Type B pancreatic cell (in vitro differentiated cells): ENCODE data around the gene SCN3A. TPM values are rescaled to one million over a fixed set of nuclear protein-coding genes. Genes with fewer than 3 reads are reported as not detected.
A peak's percentile ranks its signal among the peaks of the same experiment; 100 is the strongest.

Experiments used
- DNase-seq: peaks from one replicate; pipeline ENCODE4 v3.0.0; 2021; ENCODE audit warnings: mixed read lengths; ENCODE audit not compliant: unreplicated experiment; ENCODE audit errors: extremely low spot score
- H3K27ac Mint-ChIP-seq: 2 replicates; pipeline ENCODE4 v1.8.0; 2021; ENCODE audit warnings: mild to moderate bottlenecking, mixed read lengths
- H3K27me3 Mint-ChIP-seq: 2 replicates; pipeline ENCODE4 v1.8.0; 2021; ENCODE audit warnings: mixed read lengths
- H3K36me3 Mint-ChIP-seq: 2 replicates; pipeline ENCODE4 v1.8.0; 2021; ENCODE audit warnings: mixed read lengths
- H3K4me1 Mint-ChIP-seq: one replicate; pipeline ENCODE4 v1.8.0; 2021; ENCODE audit warnings: mixed read lengths; ENCODE audit not compliant: unreplicated experiment
- H3K4me3 Mint-ChIP-seq: 2 replicates; pipeline ENCODE4 v1.8.0; 2021; ENCODE audit warnings: mild to moderate bottlenecking, mixed read lengths
- H3K9me3 Mint-ChIP-seq: 2 replicates; pipeline ENCODE4 v1.8.0; 2021; ENCODE audit warnings: mixed read lengths
- long read RNA-seq: library from polyadenylated mRNA; unstranded; transcript quantifications from one replicate; pipeline ENCODE4 v2.0.0, GENCODE V29; 2020
- total RNA-seq: library from RNA; stranded (reverse); gene quantifications from 2 replicates; pipeline ENCODE4 v1.2.1, GENCODE V29; 2021; ENCODE audit warnings: low replicate concordance
- TF ChIP-seq, protein P1 (sequence below): fragments of 200-600 bp; sonication (generic); conservative IDR thresholded peaks from 2 replicates; pipeline ENCODE4 v1.5.0; 2021; ENCODE audit warnings: antibody characterized with exemption, mild to moderate bottlenecking

SCN3A gene
- total RNA-seq: 2.8 and 8.2 TPM in 2 replicates
- long read RNA-seq, partial matches to known transcripts: 5 of 10 reads
- long read RNA-seq, other reads (novel, unspliced or antisense): 5 of 10 reads

DNA sequence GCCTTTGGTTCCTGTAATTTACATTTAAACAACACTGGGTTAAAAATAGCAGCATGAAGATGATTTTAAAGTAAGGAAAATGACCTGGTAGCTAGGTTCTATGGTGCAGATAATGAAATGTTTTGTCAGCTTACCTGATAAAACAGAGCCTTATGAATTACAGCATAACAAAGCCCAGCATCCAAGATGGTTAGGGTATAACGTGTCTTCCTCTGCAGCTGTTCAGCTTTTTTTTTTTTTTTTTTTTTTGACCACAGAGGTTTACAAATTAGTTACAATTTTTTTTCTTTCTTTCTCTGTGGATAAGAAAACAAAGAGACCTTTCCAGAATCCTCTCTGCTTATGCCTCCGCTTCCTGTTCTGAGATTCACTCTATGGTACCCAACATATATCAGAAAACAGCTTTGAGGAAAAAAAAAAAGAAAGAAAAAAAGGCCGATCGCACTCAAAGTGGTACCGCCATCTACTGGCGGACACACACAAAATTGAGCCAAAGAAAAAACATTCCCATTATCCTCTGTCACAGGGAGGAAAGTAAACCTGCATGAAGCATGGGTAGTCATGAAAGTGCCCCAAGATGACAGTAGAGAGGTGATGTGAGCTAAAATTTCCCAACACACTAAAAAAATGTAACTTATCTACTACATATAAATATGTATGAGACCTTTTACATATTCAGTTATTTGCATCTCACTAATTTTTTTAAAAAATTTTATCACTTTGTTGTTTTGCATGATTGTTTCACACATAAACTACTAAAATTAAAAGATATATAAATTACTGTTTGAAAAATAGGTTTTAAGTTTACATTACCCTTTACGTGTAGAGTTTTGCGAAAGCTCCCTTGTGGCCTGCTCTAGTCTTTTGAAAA is at the start of gene SCN3A:
Gene SCN3A (minus strand): TSS at position 362 of the 871 bp plus-strand sequence. CDS start 27,656 bp downstream, outside the sequence.
- Mint-ChIP-seq H3K9me3 (peaks cover 5% of the 10 kb centered on the region), H3K27ac (no peak within 1 kb of the TSS), H3K4me3 (peak within 1 kb of the TSS; percentile 64), H3K4me1 (peaks cover 5% of the 10 kb centered on the region), H3K36me3 (no peaks in the 10 kb centered on the region), H3K27me3 (no peaks in the 10 kb centered on the region)
- DNase-seq: no peak
- TF ChIP-seq, protein P1, sequence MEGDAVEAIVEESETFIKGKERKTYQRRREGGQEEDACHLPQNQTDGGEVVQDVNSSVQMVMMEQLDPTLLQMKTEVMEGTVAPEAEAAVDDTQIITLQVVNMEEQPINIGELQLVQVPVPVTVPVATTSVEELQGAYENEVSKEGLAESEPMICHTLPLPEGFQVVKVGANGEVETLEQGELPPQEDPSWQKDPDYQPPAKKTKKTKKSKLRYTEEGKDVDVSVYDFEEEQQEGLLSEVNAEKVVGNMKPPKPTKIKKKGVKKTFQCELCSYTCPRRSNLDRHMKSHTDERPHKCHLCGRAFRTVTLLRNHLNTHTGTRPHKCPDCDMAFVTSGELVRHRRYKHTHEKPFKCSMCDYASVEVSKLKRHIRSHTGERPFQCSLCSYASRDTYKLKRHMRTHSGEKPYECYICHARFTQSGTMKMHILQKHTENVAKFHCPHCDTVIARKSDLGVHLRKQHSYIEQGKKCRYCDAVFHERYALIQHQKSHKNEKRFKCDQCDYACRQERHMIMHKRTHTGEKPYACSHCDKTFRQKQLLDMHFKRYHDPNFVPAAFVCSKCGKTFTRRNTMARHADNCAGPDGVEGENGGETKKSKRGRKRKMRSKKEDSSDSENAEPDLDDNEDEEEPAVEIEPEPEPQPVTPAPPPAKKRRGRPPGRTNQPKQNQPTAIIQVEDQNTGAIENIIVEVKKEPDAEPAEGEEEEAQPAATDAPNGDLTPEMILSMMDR: peak; percentile 92

GRCh38 chr2:165253178-165253577 is 49.3 kb upstream of the SCN3A start:
- Mint-ChIP-seq H3K4me1 (no peaks in the 10 kb centered on the region), H3K4me3 (no peak overlapping the region), H3K27ac (no peak overlapping the region), H3K36me3 (no peaks in the 10 kb centered on the region), H3K27me3 (no peaks in the 10 kb centered on the region), H3K9me3 (no peaks in the 10 kb centered on the region)
- TF ChIP-seq, protein P1: no peak
- DNase-seq: no peak

DNA sequence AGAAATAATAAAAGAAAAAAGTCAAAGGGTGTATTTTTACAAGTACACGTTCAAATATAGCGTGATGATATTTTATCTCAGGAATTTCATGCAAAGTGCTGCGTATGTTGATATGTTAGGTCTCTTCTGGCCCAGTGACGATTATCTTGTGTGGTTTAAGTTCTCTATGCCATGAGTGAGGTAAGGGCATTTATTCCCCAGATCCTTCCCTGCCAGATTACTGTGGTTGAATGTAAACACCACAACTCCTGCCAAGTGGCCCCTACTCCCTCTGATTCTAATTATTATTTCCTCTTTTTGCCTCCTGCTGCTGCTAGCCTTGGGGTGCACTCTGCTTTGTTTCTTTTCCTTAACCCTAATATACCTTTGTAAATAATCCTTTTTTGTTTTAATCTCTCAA is 47.5 kb upstream of the SCN3A start:
- TF ChIP-seq, protein P1: no peak
- H3K9me3 Mint-ChIP-seq: no peaks in the 10 kb centered on the region
- DNase-seq: no peak
- no peaks in the 10 kb centered on the region for H3K36me3 Mint-ChIP-seq
- no peak overlapping the region for H3K27ac Mint-ChIP-seq
- H3K27me3 Mint-ChIP-seq: no peaks in the 10 kb centered on the region
- H3K4me1 Mint-ChIP-seq: no peaks in the 10 kb centered on the region
- no peak overlapping the region for H3K4me3 Mint-ChIP-seq

DNA sequence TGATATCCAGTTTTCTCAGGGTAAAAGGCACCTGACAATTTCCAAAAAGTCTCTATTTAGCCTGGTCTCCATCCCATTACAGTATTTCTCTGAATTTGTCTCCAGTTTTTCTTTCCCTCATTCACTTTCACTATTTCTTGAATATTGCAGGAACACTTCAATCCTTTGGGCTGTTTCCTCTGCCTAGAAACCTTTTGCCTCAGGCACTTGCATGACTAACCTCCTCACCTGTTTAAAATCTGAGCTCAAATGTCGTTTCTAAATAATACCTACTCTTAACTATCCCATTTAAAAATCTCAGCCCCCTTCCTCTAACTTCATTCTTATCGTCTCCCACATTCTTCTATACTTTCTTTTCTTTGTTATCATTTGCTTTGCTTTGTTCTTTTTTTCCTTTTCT is 44.4 kb upstream of the SCN3A start:
- TF ChIP-seq, protein P1: no peak
- no peaks in the 10 kb centered on the region for H3K9me3 Mint-ChIP-seq
- no peak for DNase-seq
- H3K27ac Mint-ChIP-seq: no peak overlapping the region
- no peak overlapping the region for H3K4me3 Mint-ChIP-seq
- no peaks in the 10 kb centered on the region for H3K36me3 Mint-ChIP-seq
- no peaks in the 10 kb centered on the region for H3K4me1 Mint-ChIP-seq
- H3K27me3 Mint-ChIP-seq: no peaks in the 10 kb centered on the region

DNA sequence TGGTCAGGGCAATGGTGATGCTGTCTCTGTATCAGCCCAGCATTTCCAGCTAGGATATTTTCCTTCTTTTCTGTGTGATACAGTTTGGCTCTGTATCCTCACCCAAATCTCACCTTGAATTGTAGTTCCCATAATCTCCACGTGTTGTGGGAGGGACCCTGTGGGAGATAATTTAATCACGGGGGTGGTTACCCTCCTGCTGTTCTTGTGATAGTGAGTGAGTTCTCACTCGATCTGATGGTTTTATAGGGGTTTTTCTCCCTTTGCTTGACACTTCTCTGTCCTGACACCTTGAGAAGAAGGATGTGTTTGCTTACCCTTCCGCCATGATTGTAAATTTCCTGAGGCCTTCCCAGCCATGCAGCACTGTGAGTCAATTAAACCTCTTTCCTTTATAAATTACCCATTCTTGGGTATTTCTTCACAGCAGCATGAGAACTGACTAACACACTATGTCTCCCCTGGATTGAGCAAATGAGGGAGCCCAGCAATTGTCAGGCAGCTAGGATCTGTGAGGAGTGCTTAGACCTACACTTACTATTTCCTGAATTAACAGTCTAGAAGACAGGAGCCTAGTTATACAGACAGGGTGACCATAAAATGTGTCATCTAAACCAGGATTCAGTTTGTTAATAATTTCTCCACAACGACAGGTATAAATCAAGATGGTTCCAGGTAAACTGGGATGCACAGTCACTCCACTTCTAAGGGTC is 41.4 kb upstream of the SCN3A start:
- Mint-ChIP-seq H3K27me3 (no peaks in the 10 kb centered on the region), H3K4me1 (no peaks in the 10 kb centered on the region), H3K36me3 (no peaks in the 10 kb centered on the region), H3K4me3 (no peak overlapping the region), H3K27ac (no peak overlapping the region), H3K9me3 (no peaks in the 10 kb centered on the region)
- no peak for DNase-seq
- TF ChIP-seq, protein P1: no peak
